ENCODE data around the gene SV2A.
A peak's percentile ranks its signal among the peaks of the same experiment; 100 is the strongest.
"Not testable (repeated sequence)": the region's sequence is repeated elsewhere in the genome, so short reads cannot be mapped to it uniquely, and the experiment has no call there.

The SV2A gene

DNA sequence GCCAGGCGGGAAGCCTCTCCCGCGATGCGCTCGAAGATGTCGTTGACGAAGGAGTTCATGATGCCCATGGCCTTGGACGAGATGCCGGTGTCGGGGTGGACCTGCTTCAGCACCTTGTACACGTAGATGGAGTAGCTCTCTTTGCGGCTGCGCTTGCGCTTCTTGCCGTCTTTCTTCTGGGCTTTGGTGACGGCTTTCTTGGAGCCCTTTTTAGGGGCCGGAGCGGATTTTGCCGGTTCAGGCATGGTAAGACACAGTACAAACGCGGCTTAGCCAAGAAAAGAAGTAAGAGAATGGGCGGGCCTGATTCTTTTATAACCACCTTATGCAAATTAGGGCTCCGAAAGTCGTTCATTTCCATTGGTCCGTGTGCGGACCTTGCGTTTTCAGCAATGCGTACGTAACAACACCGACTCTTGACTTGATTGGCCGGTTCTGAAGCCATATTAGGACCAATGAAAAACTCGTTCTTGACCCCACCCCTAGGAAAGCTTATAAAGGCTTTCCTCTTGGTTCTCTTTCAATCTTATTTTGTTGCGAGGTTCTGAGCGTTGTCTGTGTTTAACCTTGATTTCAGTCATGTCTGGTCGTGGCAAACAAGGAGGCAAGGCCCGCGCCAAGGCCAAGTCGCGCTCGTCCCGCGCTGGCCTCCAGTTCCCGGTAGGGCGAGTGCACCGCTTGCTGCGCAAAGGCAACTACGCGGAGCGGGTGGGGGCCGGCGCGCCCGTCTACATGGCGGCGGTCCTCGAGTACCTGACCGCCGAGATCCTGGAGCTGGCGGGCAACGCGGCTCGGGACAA is 31.0 kb downstream of the SV2A start:
- peak; percentile 98 for DNase-seq (ENCODE audit: low spot score)

DNA sequence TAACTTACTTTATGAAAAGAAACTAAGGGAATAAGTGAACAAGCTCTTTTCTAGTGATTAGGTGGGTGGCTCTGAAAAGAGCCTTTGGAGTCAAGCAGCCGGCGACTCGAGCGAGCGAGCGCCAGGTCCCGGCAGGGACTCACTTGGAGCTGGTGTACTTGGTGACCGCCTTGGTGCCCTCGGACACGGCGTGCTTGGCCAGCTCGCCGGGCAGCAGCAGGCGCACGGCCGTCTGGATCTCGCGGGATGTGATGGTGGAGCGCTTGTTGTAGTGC is 31.6 kb downstream of the SV2A start:
- not testable (repeated sequence) for DNase-seq (ENCODE audit: low spot score)

DNA sequence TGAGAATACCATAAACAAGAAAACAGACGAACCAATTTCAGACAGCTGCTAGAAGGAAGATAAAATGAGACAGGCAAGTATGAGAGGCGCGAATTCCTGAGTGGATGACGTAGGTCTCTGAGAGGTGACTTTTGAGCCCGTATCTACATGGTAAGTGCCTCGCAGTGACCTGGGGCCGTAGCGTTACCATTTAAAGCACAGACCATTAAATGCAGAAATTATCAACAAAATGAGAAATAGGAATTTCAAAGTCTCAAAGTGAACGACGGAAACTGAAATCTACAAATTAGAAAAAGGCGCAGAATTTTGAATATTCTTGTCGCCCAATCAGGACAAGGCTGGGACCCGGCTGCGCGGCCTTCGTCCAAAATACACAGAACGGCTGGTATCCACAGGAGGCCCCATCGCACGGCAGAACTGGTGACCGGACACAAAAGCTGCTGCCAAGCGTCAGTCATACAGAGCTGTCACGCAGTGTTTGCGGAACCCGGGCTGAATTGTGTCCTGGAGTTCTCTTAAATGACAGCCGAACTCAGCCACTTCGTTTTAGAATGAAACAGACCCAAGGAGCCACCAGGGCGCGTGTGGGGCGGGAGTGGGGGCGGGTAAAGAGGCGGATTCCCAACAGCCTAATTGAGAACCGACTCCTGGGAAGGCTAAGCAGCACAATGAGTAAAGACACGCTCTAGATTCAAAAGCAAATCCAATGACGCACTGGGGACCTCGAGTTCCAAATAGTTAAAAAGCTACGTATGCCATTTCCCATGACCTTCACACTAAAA is 32.1 kb downstream of the SV2A start:
- DNase-seq (ENCODE audit: low spot score): peak; percentile 84

DNA sequence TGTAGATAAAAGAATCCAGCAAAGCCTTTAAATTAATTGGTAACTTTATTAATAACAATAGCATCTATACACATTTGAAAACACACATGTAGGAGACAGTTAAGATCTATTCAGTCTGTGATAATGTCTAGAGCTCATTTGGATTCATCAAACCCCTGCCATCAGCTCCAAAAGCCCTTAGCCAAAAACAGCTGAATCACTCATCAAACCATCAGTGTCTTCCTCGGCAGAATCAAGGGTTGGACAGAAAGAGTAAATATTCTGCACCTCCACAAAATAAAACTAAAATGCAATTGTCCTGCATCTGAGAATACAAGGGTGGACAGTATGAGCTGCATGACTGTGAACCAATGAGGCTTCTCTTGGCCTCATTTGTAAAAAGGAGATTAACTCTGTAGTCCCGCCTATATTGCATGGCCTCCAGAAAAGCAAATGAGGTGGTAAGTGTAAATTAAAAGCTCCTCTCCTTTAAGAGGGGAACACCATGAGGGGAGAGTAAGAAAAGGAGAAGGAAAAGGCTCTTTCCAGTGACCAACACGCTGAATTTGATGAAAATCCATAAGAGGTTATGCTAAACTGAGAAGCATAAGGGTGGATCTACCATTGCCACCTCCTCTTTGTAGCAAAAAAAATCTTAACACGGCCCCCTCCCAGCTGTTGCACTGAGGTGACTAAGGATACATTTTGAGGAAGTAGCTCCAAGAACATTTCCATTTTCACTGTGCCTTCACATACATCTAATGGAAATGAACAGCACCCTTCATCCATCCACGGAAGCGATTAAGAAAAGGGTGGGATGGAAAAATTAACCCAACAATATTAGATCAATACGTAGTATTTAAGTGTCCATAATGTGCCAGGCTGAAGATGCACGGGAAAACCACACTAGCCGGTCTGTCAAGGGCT is 33.0 kb downstream of the SV2A start:
- DNase-seq (ENCODE audit: low spot score): no peak

DNA sequence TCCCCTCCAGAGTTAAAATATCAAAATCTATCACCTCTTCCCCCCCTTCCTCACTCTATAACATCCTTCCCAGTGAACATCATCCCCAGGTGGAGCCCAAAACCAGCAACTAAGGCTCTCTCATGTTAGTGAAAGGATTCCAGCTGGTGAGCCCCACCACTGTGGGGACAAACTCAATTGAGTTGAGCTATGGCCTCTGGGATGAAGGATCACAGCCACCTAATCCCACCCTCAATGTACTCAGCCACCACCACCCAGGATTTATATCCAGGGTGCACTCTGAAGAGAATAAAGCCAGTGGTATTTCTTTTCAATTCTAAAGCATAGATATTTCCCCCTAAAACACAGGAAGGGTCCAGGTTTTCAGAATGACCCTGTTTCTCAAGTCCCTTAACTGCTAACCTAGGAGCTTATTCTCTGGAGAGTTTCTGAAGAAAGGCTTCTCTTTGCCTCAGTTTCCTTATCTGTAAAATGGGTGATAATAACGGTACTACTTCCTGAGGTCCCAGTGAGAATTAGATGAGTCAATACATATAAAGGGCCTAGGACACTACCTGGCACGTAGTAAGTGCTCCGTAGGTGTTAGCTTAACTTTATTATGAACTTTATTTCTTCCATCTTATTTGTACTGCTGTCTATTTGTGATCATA is 33.9 kb downstream of the SV2A start:
- DNase-seq (ENCODE audit: low spot score): no peak

DNA sequence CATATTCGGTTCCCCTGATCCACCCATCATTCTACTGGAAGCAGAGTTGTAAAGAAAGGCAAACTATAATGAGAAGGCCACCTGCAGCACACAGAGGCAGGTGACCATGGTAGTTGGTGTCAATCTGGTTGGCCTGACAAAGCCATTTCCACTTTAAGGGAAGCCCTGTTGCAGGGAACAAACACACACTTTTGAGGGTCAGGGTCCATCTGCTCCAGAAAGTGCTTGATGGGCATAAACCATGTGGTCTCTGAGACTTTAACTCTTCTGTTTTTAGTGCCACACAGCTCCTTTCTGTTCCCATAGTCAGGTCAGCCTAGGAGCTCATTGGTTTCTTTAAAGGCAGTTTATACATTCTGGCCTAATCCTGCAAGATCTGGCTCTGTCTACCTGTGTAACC is 35.8 kb downstream of the SV2A start:
- DNase-seq (ENCODE audit: low spot score): no peak

DNA sequence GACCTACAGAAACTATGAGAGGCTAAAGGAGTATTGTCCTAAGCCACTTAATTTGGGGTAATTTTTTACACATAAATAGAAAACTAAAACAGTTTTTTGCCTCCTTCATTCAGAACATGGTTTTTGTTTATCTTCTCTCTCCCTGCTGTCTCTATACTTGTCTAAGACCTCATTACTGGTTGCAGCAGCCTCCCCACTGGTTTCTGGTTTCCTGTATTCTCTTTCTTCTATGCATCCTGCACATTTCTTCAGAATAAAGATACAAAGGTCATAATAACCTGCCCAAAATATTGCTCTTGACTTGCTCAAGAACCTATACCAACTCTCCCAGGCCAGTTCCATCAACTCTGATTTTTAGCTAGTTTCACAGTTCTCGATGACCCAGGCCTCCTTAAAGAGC is 38.1 kb downstream of the SV2A start:
- no peak for DNase-seq (ENCODE audit: low spot score)

DNA sequence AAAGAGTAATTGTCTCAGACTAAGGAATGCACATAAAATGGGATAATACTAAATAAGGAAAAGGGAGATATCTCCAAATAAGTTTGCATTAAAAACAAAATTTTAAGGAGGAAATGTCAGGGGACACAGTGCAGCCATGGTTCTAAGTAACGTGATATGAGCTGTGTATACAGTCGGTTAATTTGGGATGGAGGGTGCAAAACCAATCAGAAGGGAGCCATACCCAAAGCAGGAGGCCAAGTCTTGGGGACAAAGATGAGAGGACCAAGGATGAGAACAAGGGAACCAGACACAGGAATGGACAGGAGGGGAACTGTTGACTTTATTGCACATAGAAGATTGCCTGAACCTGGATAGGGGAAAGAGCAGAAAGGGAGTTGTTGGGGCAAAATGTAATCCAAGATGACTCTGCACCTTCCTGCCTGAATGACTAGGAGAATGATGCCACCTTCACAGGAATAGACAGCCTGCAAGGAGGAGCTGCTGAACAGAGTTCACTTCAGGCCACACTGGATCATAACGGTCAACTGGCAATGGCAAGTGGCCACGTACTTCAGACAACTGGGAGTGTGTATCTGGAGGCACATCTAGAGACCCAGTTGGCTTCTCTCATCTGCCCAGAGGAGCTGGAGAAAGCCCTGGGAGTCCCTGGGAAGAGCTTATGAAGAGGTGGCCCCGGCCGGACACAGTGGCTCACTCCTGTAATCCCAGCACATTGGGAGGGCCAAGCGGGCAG is 40.3 kb downstream of the SV2A start:
- DNase-seq (ENCODE audit: low spot score): no peak

DNA sequence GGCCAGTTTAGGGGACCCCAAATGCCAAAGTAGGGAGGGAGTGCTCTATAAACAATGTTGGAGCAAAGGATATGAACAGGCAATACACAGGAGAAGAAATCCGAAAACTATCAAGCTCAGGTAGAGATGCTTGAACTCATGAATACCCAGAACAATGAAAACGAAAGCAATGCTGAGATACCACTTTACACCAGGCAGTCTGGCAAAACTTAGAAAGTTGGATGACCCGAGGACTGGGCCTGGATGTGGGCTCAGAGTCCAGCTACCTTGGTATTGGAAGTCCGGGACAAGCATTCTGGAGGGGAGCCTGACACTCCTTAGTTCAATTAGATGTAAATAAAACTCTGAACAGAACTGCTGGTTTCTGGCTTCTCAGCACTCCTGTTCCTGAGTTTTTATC is 44.6 kb downstream of the SV2A start:
- DNase-seq (ENCODE audit: low spot score): not testable (repeated sequence)

DNA sequence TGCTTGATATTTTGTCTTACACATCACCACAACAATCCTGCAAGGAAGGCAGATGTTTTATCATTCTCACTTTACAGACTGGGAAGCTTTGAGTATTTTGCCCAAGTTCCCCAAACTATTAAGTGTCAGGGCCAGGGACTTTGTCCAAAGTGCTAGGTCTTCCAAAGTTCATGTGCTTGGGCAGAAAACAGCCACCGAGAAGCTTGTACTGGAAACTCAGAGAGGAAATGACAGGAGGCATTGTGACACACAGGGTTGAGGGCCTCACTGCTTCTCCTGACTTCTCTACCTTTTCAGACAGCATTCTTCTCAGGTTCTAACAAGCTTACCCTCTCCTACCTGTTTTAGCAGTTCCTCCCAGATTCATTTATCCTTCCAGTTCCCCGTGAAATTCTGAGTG is 50.8 kb downstream of the SV2A start:
- DNase-seq (ENCODE audit: low spot score): not testable (repeated sequence)

DNA sequence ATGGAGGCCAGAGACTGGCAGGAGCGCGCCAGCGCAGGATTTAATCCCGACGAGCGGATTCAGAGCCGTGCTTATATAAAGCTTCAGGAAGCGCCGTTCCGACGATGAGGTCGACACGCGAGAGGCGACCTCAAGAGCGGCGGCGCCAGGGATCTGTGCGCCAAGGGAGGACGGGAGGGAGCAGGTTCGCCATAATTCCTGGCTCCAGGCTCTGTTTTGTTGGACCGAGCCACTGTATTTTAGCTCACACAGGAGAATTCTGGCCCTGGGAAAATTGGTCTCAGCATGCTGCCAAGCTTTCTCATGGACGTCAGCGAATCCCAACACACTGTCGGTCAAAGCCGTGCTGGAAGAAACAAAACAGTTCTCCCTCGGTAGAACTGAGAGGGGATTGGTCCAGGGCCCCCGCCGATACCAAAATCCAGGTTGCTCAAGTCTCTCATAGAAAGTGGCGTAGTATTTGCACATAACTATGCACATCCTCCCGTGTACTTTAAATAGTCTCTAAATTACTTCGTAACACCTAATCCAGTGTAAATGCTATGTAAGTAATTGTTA is 56.1 kb downstream of the SV2A start:
- not testable (repeated sequence) for DNase-seq (ENCODE audit: low spot score)

DNA sequence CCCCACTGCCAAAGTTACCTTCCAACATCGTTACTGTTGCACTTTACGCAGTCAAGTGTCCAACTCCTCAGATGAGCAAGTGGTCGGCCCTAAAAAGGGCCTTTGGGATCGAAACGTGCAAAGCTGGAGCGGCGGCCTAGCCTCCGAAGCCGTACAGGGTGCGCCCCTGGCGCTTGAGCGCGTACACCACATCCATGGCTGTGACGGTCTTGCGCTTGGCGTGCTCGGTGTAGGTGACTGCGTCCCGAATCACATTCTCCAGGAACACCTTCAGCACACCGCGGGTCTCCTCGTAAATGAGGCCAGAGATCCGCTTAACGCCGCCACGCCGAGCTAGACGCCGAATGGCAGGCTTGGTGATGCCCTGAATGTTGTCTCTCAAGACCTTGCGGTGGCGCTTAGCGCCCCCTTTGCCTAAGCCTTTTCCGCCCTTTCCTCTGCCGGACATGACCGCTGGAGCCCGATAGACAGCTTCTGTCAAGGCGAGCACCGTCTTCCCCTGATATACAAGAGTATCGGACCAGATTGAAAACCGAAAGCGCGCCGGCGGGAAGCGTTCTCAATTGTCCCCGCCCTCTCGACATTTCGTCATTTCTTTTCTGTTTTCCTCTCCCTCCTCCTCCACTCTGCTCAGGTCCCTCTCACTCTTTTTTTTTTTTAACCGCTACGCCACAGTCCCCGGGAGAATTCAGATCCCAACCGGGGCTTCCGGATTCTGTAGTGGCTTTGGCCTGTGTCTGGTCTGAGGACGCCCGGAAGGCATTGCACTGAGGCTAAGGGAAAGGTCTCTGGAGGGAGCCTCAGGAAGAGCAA is 56.8 kb downstream of the SV2A start:
- DNase-seq (ENCODE audit: low spot score): not testable (repeated sequence)

DNA sequence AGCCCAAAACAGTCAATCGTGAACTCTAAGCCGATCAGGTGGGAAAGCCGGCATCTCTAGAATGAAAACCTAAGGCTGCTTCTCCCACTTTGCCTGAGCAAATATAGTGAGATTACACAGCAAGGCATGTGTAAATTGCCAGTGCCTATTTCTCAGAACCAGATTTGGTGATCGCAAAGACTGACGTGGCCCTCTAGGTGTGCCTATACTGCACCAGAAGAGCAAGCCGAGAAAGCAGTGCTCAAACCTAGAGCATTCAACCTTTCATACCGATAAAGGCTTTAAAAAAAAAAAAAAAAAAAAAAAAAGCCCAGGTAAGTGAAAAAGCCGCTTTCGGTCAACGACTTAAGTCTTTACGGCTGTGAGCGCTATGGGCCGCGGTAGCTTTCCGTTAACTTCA is 57.4 kb downstream of the SV2A start:
- DNase-seq (ENCODE audit: low spot score): not testable (repeated sequence)

All from LoVo (cell line).